Gastrocnemius medialis (tissue), 4 donors: Measurements from ENCODE around the gene ELMO1. TPM values are rescaled to one million over a fixed set of nuclear protein-coding genes. Genes with fewer than 3 reads are reported as not detected.
A peak's percentile ranks its signal among the peaks of the same experiment; 100 is the strongest.

Experiments used
- ATAC-seq, 2 donors: fragments of 150-250 bp; one replicate each; pipeline ENCODE4 v1.9.1; 2016
- DNase-seq, 2 donors: peaks; one replicate each; pipeline ENCODE4 v3.0.0-alpha.2; 2019
- H3K27ac ChIP-seq, 4 donors: fragments of 200-600 bp; sonication (generic); 1 replicate in 1 of 4; 2 replicates in 3 of 4; pipeline ENCODE4 v1.5.1; 2016 to 2018; ENCODE audit warnings: mild to moderate bottlenecking in 2 of 4, moderate library complexity in 1 of 4
- H3K27me3 ChIP-seq, 3 donors: fragments of 200-600 bp; sonication (generic) in 2 of 3; 1 replicate in 1 of 3; 2 replicates in 2 of 3; pipeline versions ENCODE4 v1.5.1 to v1.6.0; 2016 to 2019; ENCODE audit warnings: mild to moderate bottlenecking in 1 of 3, moderate library complexity in 1 of 3
- H3K36me3 ChIP-seq, 2 donors: fragments of 200-600 bp; sonication (generic) in 1 of 2; one replicate each; pipeline ENCODE4 v1.5.1; 2017 to 2018
- H3K4me1 ChIP-seq, 2 donors: fragments of 200-600 bp; sonication (generic) in 1 of 2; one replicate each; pipeline ENCODE4 v1.5.1; 2016 to 2017; ENCODE audit warnings: mild to moderate bottlenecking in 2 of 2
- H3K4me3 ChIP-seq, 4 donors: fragments of 200-600 bp; sonication (generic) in 3 of 4; 1 replicate in 1 of 4; 2 replicates in 3 of 4; pipeline ENCODE4 v1.5.1; 2016 to 2019; ENCODE audit warnings: mild to moderate bottlenecking in 2 of 4
- H3K9me3 ChIP-seq, 3 donors: fragments of 200-600 bp; sonication (generic) in 2 of 3; 1 replicate in 1 of 3; 2 replicates in 2 of 3; pipeline ENCODE4 v1.5.1; 2016 to 2019
- POLR2A ChIP-seq, 2 donors: fragments of 450-650 bp; IDR thresholded peaks; one replicate each; pipeline ENCODE4 v1.6.1; 2017; ENCODE audit warnings: antibody characterized with exemption in 2 of 2, mild to moderate bottlenecking in 2 of 2, moderate library complexity in 2 of 2
- in situ Hi-C, 4 donors: fragments of 200-750 bp; cut with MboI; loops; one replicate each; pipeline versions ENCODE4 v1.15.0 to v1.8.0; 2017; ENCODE audit warnings: low sequenced_read_pairs in 4 of 4
- intact Hi-C: fragments of 100-400 bp; cut with DNase I; formaldehyde crosslinking; loops from one replicate; pipeline ENCODE4 v1.15.1; 2023; ENCODE audit warnings: low total_unique reads
- total RNA-seq, 4 donors: library from RNA; depleted of rRNA; stranded (reverse); fragments of >200 nt; gene quantifications; one replicate each; pipeline versions ENCODE4 v1.1.0 to v1.2.3, GENCODE V29; 2016
- TF ChIP-seq, protein P1 (sequence below), 5 experiments: fragments of 450-650 bp in 3 of 5; fragments of 200-600 bp in 2 of 5; sonication (generic) in 2 of 5; IDR thresholded peaks in 4 of 5; conservative IDR thresholded peaks in 1 of 5; 1 replicate in 4 of 5; 2 replicates in 1 of 5; pipeline ENCODE4 v1.5.1; 2016 to 2019; ENCODE audit warnings: antibody characterized with exemption in 5 of 5, mild to moderate bottlenecking in 3 of 5, moderate library complexity in 3 of 5

ELMO1 gene
- total RNA-seq, 4 donors from 2014 or later = 8.4 to 18.9 (median 14.6) TPM

DNA sequence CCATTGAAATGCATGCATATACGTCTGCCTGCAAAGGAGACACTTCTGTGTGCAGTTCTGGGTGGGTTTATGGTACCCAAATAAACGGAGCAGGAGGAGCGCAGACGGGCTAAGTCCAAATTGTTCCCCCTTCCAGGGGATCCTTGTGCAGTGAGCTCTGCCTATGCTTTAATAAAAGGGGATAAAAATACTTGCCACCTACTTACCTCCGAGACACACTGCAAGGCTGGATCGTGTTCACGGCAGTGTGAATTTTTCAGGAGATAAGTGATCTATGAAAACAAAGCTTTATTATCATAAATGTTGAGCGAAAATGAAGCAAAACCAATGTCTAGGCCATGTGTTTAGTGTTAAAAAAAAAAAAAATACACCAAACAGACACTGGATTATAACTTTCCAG is 415.5 kb downstream of the ELMO1 start:
- TF ChIP-seq, protein P1, sequence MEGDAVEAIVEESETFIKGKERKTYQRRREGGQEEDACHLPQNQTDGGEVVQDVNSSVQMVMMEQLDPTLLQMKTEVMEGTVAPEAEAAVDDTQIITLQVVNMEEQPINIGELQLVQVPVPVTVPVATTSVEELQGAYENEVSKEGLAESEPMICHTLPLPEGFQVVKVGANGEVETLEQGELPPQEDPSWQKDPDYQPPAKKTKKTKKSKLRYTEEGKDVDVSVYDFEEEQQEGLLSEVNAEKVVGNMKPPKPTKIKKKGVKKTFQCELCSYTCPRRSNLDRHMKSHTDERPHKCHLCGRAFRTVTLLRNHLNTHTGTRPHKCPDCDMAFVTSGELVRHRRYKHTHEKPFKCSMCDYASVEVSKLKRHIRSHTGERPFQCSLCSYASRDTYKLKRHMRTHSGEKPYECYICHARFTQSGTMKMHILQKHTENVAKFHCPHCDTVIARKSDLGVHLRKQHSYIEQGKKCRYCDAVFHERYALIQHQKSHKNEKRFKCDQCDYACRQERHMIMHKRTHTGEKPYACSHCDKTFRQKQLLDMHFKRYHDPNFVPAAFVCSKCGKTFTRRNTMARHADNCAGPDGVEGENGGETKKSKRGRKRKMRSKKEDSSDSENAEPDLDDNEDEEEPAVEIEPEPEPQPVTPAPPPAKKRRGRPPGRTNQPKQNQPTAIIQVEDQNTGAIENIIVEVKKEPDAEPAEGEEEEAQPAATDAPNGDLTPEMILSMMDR (IDR thresholded peaks at IDR 0.05 in 4 of 5, conservative IDR thresholded peaks at IDR 0.05 in 1 of 5) = no peak
- no peak for TF ChIP-seq POLR2A (IDR thresholded peaks at IDR 0.05)
- no peak overlapping the region for H3K4me3 ChIP-seq
- intact Hi-C loops = loop anchor here (5.0 kb wide), 1 partner anchor 169 kb away; no protein-coding TSS in a partner anchor
- ATAC-seq = no peak
- DNase-seq = no peak
- H3K4me1 ChIP-seq = peaks cover 19 to 22% of the 10 kb centered on the region in 2 donors
- no peaks in the 10 kb centered on the region for H3K36me3 ChIP-seq
- peak overlapping the region in 1 of 4 donors; percentile 16 for H3K27ac ChIP-seq
- no peaks in the 10 kb centered on the region for H3K27me3 ChIP-seq
- in situ Hi-C loops = no loop called here
- no peaks in the 10 kb centered on the region for H3K9me3 ChIP-seq

DNA sequence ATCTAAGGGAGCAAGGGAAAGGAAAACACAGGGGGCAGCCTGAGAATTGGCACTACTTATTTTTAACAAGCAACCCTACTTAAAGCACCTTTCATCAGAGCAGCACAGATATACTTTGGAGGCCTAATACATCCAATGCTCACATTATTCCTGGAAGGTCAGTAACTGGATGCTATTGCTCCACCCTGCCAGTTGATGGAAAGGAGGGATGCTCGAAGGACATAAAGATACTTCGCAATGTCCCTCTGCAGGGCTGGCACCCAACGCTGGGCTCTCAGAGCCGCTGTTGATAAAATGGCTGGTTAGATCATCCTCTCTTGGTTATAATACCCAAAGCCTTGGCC is 416.4 kb downstream of the ELMO1 start:
- DNase-seq (no peak), ATAC-seq (peak; percentile 31 to 32)
- peak overlapping the region; percentile 58 to 77 (median 70) for H3K27ac ChIP-seq
- no peaks in the 10 kb centered on the region for H3K9me3 ChIP-seq
- no peaks in the 10 kb centered on the region for H3K36me3 ChIP-seq
- in situ Hi-C loops (no loop called here), intact Hi-C loops (loop anchor here (5.0 kb wide), 1 partner anchor 170 kb away; no protein-coding TSS in a partner anchor)
- H3K27me3 ChIP-seq = no peaks in the 10 kb centered on the region
- peaks cover 19 to 22% of the 10 kb centered on the region in 2 donors for H3K4me1 ChIP-seq
- no peak overlapping the region for H3K4me3 ChIP-seq
- no peak for TF ChIP-seq POLR2A (IDR thresholded peaks at IDR 0.05)
- TF ChIP-seq, protein P1 (IDR thresholded peaks at IDR 0.05 in 4 of 5, conservative IDR thresholded peaks at IDR 0.05 in 1 of 5) = no peak

DNA sequence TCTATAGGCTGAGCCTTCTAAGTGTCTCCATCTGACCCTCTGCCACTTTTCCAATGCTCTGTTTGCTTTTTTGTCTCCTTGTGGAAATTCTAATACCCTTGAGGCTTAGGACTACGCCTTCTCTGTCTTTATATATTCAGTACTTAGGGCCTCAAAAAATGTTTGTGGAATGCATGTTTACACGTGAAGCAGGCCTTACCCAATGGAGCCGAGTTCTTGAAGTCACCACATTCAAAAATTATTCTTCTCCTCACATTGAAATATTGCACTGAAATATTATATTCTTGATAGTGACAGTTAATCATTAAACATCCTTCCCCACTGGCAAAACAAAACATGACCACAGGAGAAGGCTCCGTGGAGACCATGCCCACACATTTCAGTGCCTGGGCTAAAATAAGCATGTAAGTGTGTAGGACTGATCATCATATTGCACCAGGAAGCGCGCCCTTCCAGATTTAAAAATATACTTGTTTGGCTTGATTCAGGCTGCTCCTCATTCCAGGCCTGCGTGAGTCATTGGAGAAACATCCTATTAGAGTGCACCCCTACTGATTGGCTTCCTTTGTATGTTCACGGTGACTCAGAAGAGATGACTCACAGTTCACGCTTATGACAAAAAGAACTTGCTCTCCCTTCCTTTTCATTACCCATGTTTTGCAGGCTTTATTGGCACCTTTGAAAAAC is 416.9 kb downstream of the ELMO1 start:
- Histone ChIP-seq H3K4me1 (peaks cover 19 to 22% of the 10 kb centered on the region in 2 donors), H3K27ac (peak overlapping the region; percentile 58 to 77 (median 70)), H3K4me3 (no peak overlapping the region), H3K9me3 (no peaks in the 10 kb centered on the region), H3K27me3 (no peaks in the 10 kb centered on the region), H3K36me3 (no peaks in the 10 kb centered on the region)
- in situ Hi-C loops (no loop called here), intact Hi-C loops (loop anchor here (5.0 kb wide), 1 partner anchor 171 kb away; no protein-coding TSS in a partner anchor)
- peak; percentile 70 to 78 for DNase-seq
- TF ChIP-seq, protein P1 (IDR thresholded peaks at IDR 0.05 in 4 of 5, conservative IDR thresholded peaks at IDR 0.05 in 1 of 5) = no peak
- peak in 1 of 2 donors; percentile 15 for TF ChIP-seq POLR2A (IDR thresholded peaks at IDR 0.05)
- peak; percentile 99 to 100 for ATAC-seq

DNA sequence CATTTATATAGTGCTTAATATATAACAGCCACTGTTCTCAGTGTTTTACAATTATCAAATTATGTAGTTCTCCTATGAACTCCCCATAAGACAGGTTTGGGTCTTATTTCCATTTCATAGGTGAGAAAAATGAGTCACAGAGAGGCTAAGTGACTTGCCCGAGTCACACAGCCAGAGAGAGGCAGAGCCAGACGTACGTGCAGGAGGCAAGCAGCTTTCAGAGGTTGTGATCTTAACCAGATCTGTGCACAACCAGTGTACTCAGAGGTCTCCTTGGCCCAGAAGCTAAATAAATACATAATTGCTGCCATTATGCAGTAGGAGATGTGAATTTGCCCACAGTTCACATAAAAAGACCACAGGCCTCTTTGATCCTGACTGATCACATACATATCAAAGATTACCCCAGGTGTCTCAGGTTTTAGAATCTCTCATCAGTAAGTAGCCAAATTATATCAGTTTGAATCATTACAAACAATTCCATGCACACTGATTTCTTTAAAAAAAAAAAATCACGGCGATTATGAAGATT is 419.7 kb downstream of the ELMO1 start:
- H3K4me1 ChIP-seq = peaks cover 19 to 22% of the 10 kb centered on the region in 2 donors
- no peak overlapping the region for H3K4me3 ChIP-seq
- no peak for DNase-seq
- intact Hi-C loops (no loop called here), in situ Hi-C loops (no loop called here)
- no peak for TF ChIP-seq POLR2A (IDR thresholded peaks at IDR 0.05)
- TF ChIP-seq, protein P1 (IDR thresholded peaks at IDR 0.05 in 4 of 5, conservative IDR thresholded peaks at IDR 0.05 in 1 of 5) = no peak
- H3K27me3 ChIP-seq = no peaks in the 10 kb centered on the region
- H3K9me3 ChIP-seq = no peaks in the 10 kb centered on the region
- H3K27ac ChIP-seq = no peak overlapping the region
- H3K36me3 ChIP-seq = no peaks in the 10 kb centered on the region
- ATAC-seq = no peak
